Adrenal gland (tissue), 12 donors: ENCODE measurements around the gene PLD5. TPM values are rescaled to one million over a fixed set of nuclear protein-coding genes. Genes with fewer than 3 reads are reported as not detected.
"Not testable (repeated sequence)": the region's sequence is repeated elsewhere in the genome, so short reads cannot be mapped to it uniquely, and the experiment has no call there.

Experiments
- DNase-seq, 7 donors: peaks; one replicate each; pipeline ENCODE4 v3.0.0-alpha.2; 2019 to 2020
- H3K27ac ChIP-seq, 5 donors: fragments of 200-600 bp; sonication (generic) in 4 of 5; 1 replicate in 3 of 5; 2 replicates in 2 of 5; pipeline versions ENCODE4 v1.5.1 to v1.8.0; 2016 to 2020; ENCODE audit warnings: mild to moderate bottlenecking in 1 of 5
- H3K27me3 ChIP-seq: fragments of 200-600 bp; 2 replicates; pipeline ENCODE4 v1.8.0; 2021
- H3K36me3 ChIP-seq, 2 donors: fragments of 200-600 bp; replicated peaks in 1 of 2; 1 replicate in 1 of 2; 2 replicates in 1 of 2; pipeline versions ENCODE4 v1.5.1 to v1.8.0; 2018 to 2022
- H3K4me1 ChIP-seq, 2 donors: fragments of 200-600 bp; replicated peaks in 1 of 2; 1 replicate in 1 of 2; 2 replicates in 1 of 2; pipeline versions ENCODE4 v1.5.1 to v1.8.0; 2018 to 2021
- H3K4me3 ChIP-seq, 4 donors: fragments of 200-600 bp; sonication (generic) in 3 of 4; one replicate each; pipeline ENCODE4 v1.5.1; 2016 to 2018
- H3K9me3 ChIP-seq, 3 donors: fragments of 200-600 bp; sonication (generic) in 1 of 3; replicated peaks in 1 of 3; 1 replicate in 2 of 3; 2 replicates in 1 of 3; pipeline versions ENCODE4 v1.5.1 to v1.8.0; 2016 to 2021
- CTCF ChIP-seq, 6 experiments: fragments of 450-650 bp in 4 of 6; fragments of 200-600 bp in 2 of 6; sonication (generic) in 1 of 6; IDR thresholded peaks; 1 replicate in 5 of 6; 2 replicates in 1 of 6; pipeline versions ENCODE4 v1.5.1 to v1.8.0; 2016 to 2021; ENCODE audit warnings: antibody characterized with exemption in 6 of 6, mild to moderate bottlenecking in 2 of 6, moderate library complexity in 1 of 6
- POLR2A ChIP-seq, 2 donors: fragments of 450-650 bp; IDR thresholded peaks; one replicate each; pipeline ENCODE4 v1.6.1; 2017; ENCODE audit warnings: antibody characterized with exemption in 2 of 2, mild to moderate bottlenecking in 2 of 2, moderate library complexity in 1 of 2
- WGBS, 4 donors: extraction: QIAGEN DNeasy Blood & Tissue Kit in 2 of 4; methylation state at CpG; one replicate each; pipeline versions ENCODE4 v1.1.5 to v1.1.7; 2013 to 2017; 5-methylcytosine and 5-hydroxymethylcytosine counted together
- intact Hi-C, 2 donors: fragments of 100-400 bp; cut with DNase I; formaldehyde crosslinking; loops; one replicate each; pipeline versions ENCODE4 v1.14.1 to v1.15.0; 2022 to 2023
- polyA plus RNA-seq, 3 donors: library from polyadenylated mRNA; stranded (reverse); fragments of 200-250 nt in 2 of 3; fragments of 350-450 nt in 1 of 3; fragmentation: Illumina TruSeq in 1 of 3; extraction: RNeasy Lipid Tissue Mini Kit (QIAGEN cat#74804) in 1 of 3; gene quantifications; one replicate each; pipeline ENCODE4 v1.2.3, GENCODE V29; 2013 to 2014
- total RNA-seq, 9 donors: library from RNA; depleted of rRNA in 4 of 9; stranded (reverse); fragments of >200 nt in 4 of 9; fragments of 120-200 nt in 1 of 9; fragmentation: NEBNext Ultra II Directional in 1 of 9; extraction: Animal tissue kit (Norgen Biotek cat#: 25700) in 1 of 9; gene quantifications; one replicate each; pipeline versions ENCODE4 v1.1.0 to v1.2.4, GENCODE V29; 2013 to 2023
- donor health status: healthy with polysubstance abuse.
- donor health status: Bipolar disorder and iron deficiency.
- donor health status: DM: yes; HTN: yes; CAD: no.
- donor health status: DM: no; HTN: no; CAD: no.
- donor health status: DM: no; HTN: no; CAD: no.
- donor health status: DM: yes; HTN: yes; CAD: no.

PLD5 gene
- total and polyA plus RNA-seq, 12 donors: 0.24 to 9.6 (median 2.5) TPM

GRCh38 chr1:242467556-242468145 lies 56.8 kb downstream of the PLD5 start:
- WGBS, 4 donors: 8 to 17% (median 11%) methylated on average over 4 of the region's 4 CpGs
- H3K27ac ChIP-seq: no peak overlapping the region
- no peak overlapping the region for H3K4me3 ChIP-seq
- no peaks in the 10 kb centered on the region for H3K27me3 ChIP-seq
- intact Hi-C loops: loop anchor here in 1 of 2 donors (10.0 kb wide), 1 partner anchor 857 kb away; no protein-coding TSS in a partner anchor
- DNase-seq: peak; percentile 45 to 80 (median 61)
- H3K36me3 ChIP-seq: no peaks in the 10 kb centered on the region
- no peaks in the 10 kb centered on the region for H3K4me1 ChIP-seq
- no peaks in the 10 kb centered on the region for H3K9me3 ChIP-seq
- no peak for TF ChIP-seq POLR2A (IDR thresholded peaks at IDR 0.05)
- TF ChIP-seq CTCF (IDR thresholded peaks at IDR 0.05): peak; percentile 38 to 67 (median 60)

GRCh38 chr1:242462867-242463266 lies 61.6 kb downstream of the PLD5 start:
- H3K36me3 ChIP-seq: no peaks in the 10 kb centered on the region
- H3K27ac ChIP-seq: no peak overlapping the region
- no peak overlapping the region for H3K4me3 ChIP-seq
- no peak for DNase-seq
- no peaks in the 10 kb centered on the region for H3K4me1 ChIP-seq
- intact Hi-C loops: loop anchor here in 1 of 2 donors (10.0 kb wide), 1 partner anchor 862 kb away; no protein-coding TSS in a partner anchor
- TF ChIP-seq POLR2A (IDR thresholded peaks at IDR 0.05) (no peak), CTCF (IDR thresholded peaks at IDR 0.05) (no peak)
- 88 to 91% (median 89%) methylated on average over 7 of the region's 7 CpGs for WGBS, 4 donors
- no peaks in the 10 kb centered on the region for H3K9me3 ChIP-seq
- no peaks in the 10 kb centered on the region for H3K27me3 ChIP-seq

GRCh38 chr1:242459740-242460139 lies 64.8 kb downstream of the PLD5 start:
- intact Hi-C loops: loop anchor here in 1 of 2 donors (10.0 kb wide), 1 partner anchor 865 kb away; no protein-coding TSS in a partner anchor
- 77 to 89% (median 86%) methylated on average over 5 of the region's 5 CpGs for WGBS, 4 donors

GRCh38 chr1:242456726-242457269 lies 67.7 kb downstream of the PLD5 start:
- intact Hi-C loops: no loop called here
- Histone ChIP-seq H3K27ac (no peak overlapping the region), H3K4me1 (peaks cover 0 to 8% of the 10 kb centered on the region in 2 donors), H3K4me3 (no peak overlapping the region), H3K9me3 (no peaks in the 10 kb centered on the region), H3K27me3 (peaks cover 3% of the 10 kb centered on the region), H3K36me3 (no peaks in the 10 kb centered on the region)
- DNase-seq: no peak
- WGBS, 4 donors: 75 to 84% (median 79%) methylated on average over 11 of the region's 11 CpGs
- TF ChIP-seq CTCF (IDR thresholded peaks at IDR 0.05) (no peak), POLR2A (IDR thresholded peaks at IDR 0.05) (no peak)

More at GRCh38 chr1:242459740-242460139, 64.8 kb downstream of the PLD5 start:
- H3K4me1 ChIP-seq, H3K36me3 ChIP-seq, H3K27me3 ChIP-seq, H3K9me3 ChIP-seq, DNase-seq, H3K4me3 ChIP-seq, H3K27ac ChIP-seq: not testable (repeated sequence)

- DNase-seq: no peak
- Histone ChIP-seq H3K27me3 (peaks cover 3% of the 10 kb centered on the region), H3K27ac (no peak overlapping the region), H3K36me3 (no peaks in the 10 kb centered on the region), H3K4me3 (no peak overlapping the region), H3K4me1 (peaks cover 0 to 8% of the 10 kb centered on the region in 2 donors), H3K9me3 (no peaks in the 10 kb centered on the region)
- TF ChIP-seq CTCF (IDR thresholded peaks at IDR 0.05): no peak
- no peak for TF ChIP-seq POLR2A (IDR thresholded peaks at IDR 0.05)
- intact Hi-C loops: no loop called here
- 0% methylated on average over 1 of the region's 1 CpG for WGBS, 4 donors
Observed at GRCh38 chr1:242455052-242455361, 69.5 kb downstream of the PLD5 start.
